Left lung (tissue), 10 donors: ENCODE measurements around the gene TCHP. TPM values are rescaled to one million over a fixed set of nuclear protein-coding genes. Genes with fewer than 3 reads are reported as not detected.

Experiments used
- ATAC-seq: fragments of 200-7000 bp; cut with Tn5 transposase; one replicate; pipeline ENCODE4 v1.9.1; 2020; ENCODE audit warnings: moderate library complexity
- DNase-seq, 4 donors: peaks; one replicate each; pipeline ENCODE4 v3.0.0-alpha.2; 2013 to 2020
- H3K27ac ChIP-seq, 2 donors: fragments of 200-600 bp; sonication (generic) in 1 of 2; one replicate each; pipeline versions ENCODE4 v1.5.0 to v1.8.0; 2020 to 2021
- H3K27me3 ChIP-seq, 2 donors: fragments of 200-600 bp; sonication (generic) in 1 of 2; one replicate each; pipeline versions ENCODE4 v1.5.0 to v1.8.0; 2020 to 2021
- H3K36me3 ChIP-seq, 2 donors: fragments of 200-600 bp; sonication (generic) in 1 of 2; one replicate each; pipeline versions ENCODE4 v1.5.0 to v1.8.0; 2020 to 2021
- H3K4me1 ChIP-seq, 2 donors: fragments of 200-600 bp; one replicate each; pipeline ENCODE4 v1.8.0; 2021
- H3K4me3 ChIP-seq, 2 donors: fragments of 200-600 bp; sonication (generic) in 1 of 2; one replicate each; pipeline versions ENCODE4 v1.5.0 to v1.8.0; 2020 to 2021; ENCODE audit warnings: mild to moderate bottlenecking in 1 of 2
- H3K9me3 ChIP-seq, 2 donors: fragments of 200-600 bp; sonication (generic) in 1 of 2; one replicate each; pipeline versions ENCODE4 v1.5.0 to v1.8.0; 2020 to 2021
- intact Hi-C, 2 donors: fragments of 100-400 bp; cut with DNase I; formaldehyde crosslinking; loops; one replicate each; pipeline versions ENCODE4 v1.11.2 to v1.14.2; 2022
- polyA plus RNA-seq, 6 donors: library from polyadenylated mRNA; unstranded; fragments of 120-200 nt; gene quantifications; one replicate each; pipeline ENCODE4 v1.2.1, GENCODE V29; 2013; ENCODE audit not compliant: insufficient read length in 6 of 6
- total RNA-seq, 2 donors: library from RNA; stranded (reverse); fragmentation: NEBNext Ultra II Directional; extraction: Animal tissue kit (Norgen Biotek cat#: 25700); gene quantifications; one replicate each; pipeline ENCODE4 v1.2.1, GENCODE V29; 2021
- TF ChIP-seq, protein P1 (sequence below), 2 donors: fragments of 200-600 bp; sonication (generic) in 1 of 2; IDR thresholded peaks; one replicate each; pipeline versions ENCODE4 v1.5.0 to v1.8.0; 2021; ENCODE audit warnings: antibody characterized with exemption in 2 of 2
- donor health status: DM: no; HTN: yes; CAD: no.
- donor health status: DM: no; HTN: no; CAD: no.

Gene TCHP
- total and polyA plus RNA-seq, 8 donors = 15.4 to 27.3 (median 23.9) TPM

DNA sequence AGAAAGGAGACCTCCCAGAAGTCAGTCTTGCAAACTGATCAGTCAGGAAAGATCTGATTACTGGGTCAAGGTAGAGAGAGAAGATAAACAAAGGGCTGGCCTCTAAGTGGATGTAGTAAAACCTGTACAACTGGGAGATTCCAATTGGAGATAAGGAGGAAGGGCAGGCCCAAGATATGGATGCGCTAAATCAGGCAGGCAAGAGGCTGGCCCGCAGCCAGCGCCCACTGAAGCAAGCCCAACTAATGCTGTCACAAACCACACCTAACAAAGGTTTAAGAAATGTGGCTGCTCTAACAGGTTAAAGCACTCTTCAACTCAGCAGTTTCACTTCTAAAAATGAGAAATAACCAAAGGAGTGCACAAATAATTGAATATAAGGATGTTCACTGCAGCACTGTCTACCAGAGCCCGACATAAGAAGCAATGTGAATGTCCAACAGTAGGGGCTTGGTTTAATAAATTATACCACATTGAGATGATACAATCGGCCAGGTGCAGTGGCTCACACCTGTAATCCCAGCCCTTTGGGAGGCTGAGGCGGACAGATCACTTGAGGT lies 24.4 kb upstream of the TCHP start:
- no peak overlapping the region for H3K4me3 ChIP-seq
- intact Hi-C loops = no loop called here
- DNase-seq (peak in 1 of 4 donors; percentile 57), ATAC-seq (no peak)
- no peaks in the 10 kb centered on the region for H3K9me3 ChIP-seq
- no peaks in the 10 kb centered on the region for H3K27me3 ChIP-seq
- peaks cover 7 to 65% of the 10 kb centered on the region in 2 donors for H3K4me1 ChIP-seq
- TF ChIP-seq, protein P1, sequence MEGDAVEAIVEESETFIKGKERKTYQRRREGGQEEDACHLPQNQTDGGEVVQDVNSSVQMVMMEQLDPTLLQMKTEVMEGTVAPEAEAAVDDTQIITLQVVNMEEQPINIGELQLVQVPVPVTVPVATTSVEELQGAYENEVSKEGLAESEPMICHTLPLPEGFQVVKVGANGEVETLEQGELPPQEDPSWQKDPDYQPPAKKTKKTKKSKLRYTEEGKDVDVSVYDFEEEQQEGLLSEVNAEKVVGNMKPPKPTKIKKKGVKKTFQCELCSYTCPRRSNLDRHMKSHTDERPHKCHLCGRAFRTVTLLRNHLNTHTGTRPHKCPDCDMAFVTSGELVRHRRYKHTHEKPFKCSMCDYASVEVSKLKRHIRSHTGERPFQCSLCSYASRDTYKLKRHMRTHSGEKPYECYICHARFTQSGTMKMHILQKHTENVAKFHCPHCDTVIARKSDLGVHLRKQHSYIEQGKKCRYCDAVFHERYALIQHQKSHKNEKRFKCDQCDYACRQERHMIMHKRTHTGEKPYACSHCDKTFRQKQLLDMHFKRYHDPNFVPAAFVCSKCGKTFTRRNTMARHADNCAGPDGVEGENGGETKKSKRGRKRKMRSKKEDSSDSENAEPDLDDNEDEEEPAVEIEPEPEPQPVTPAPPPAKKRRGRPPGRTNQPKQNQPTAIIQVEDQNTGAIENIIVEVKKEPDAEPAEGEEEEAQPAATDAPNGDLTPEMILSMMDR (IDR thresholded peaks at IDR 0.05) = no peak
- peaks cover 0 to 3% of the 10 kb centered on the region in 2 donors for H3K36me3 ChIP-seq
- no peak overlapping the region for H3K27ac ChIP-seq

DNA sequence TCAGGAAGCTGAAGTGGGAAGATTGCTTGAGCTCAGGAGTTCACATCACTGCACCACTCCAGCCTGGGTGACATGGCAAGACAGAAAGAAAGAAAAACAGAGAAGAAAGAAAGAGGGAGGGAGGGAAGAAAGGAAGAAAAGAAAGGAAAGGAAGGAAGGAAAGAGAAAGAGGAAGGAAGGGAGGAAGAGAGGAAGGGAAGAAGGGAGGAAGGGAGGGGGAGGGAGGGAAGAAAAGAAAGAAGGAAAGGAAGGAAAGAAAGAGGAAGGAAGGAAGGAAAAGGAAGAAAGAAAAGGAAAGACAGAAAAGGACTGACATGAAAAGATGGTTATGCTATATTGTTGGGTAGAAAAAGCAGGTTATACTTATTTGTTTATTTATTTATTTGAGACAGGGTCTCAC lies 23.7 kb upstream of the TCHP start:
- no peaks in the 10 kb centered on the region for H3K27me3 ChIP-seq
- intact Hi-C loops = no loop called here

DNA sequence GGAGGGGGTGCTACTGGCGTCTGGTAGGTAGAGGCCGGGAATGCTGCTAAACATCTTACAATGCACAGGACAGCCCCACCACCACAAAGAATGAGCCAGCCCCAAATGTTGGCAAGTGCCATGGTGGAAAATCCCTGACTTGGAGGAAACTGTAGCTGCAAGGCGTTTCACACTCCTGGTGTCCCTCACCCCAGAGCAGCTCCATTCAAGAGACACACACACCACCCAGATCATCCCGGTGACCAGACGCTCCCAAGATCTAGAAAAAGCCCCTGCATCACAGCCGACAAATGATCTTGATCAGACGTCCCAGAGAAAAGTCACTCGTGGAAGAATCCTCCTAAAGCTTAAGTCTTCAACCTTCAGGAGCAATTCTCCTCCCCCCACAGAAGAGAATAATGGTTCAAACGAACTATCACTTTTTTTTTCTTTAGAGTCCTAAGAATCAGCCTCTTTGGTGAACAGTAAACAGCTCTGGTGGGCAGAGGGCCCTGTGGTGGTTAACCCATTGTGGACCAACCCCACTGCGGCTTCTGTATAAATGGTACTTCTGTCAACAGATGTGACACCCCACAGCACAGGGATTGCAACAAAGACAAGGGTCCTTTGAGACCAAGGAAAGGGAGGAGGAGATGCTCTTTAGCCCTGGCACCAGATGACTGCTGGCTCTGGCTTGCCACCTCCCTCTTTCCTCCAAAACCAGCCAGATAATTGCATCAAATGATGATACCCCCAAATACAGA lies 22.4 kb upstream of the TCHP start:
- H3K4me1 ChIP-seq = peaks cover 7 to 54% of the 10 kb centered on the region in 2 donors
- no peak overlapping the region for H3K27ac ChIP-seq
- no peak for ATAC-seq
- H3K27me3 ChIP-seq = no peaks in the 10 kb centered on the region
- no peaks in the 10 kb centered on the region for H3K9me3 ChIP-seq
- no peak for DNase-seq
- no peaks in the 10 kb centered on the region for H3K36me3 ChIP-seq
- TF ChIP-seq, protein P1 (IDR thresholded peaks at IDR 0.05) = no peak
- intact Hi-C loops = no loop called here
- no peak overlapping the region for H3K4me3 ChIP-seq

More for the DNA sequence above, 23.7 kb upstream of the TCHP start:
- TF ChIP-seq, protein P1 (IDR thresholded peaks at IDR 0.05) = no peak
- Histone ChIP-seq H3K36me3 (peaks cover 0 to 3% of the 10 kb centered on the region in 2 donors), H3K4me3 (no peak overlapping the region), H3K9me3 (no peaks in the 10 kb centered on the region), H3K27ac (no peak overlapping the region), H3K4me1 (peaks cover 7 to 62% of the 10 kb centered on the region in 2 donors)
- ATAC-seq (no peak), DNase-seq (no peak)

DNA sequence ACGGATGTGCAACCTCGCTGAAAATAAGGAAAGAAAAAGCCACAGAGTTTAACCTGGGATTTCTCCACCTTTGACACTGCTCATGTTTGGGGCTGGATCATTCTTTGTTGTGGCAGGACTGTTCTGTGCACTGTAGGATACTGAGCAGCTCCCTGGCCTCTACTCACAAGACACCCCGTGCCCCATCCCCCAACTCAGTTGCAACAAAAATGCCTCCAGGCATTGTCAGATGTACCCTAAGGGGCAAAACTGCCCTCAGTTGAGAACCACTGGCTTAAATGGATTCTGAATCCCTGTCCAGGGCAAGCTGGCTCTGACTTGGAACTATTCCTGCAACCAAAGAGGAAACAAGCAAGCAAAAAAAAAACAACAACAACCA lies 21.8 kb upstream of the TCHP start:
- H3K27me3 ChIP-seq = no peaks in the 10 kb centered on the region
- no peaks in the 10 kb centered on the region for H3K36me3 ChIP-seq
- TF ChIP-seq, protein P1 (IDR thresholded peaks at IDR 0.05) = no peak
- H3K27ac ChIP-seq = no peak overlapping the region
- intact Hi-C loops = no loop called here
- peak overlapping the region in 1 of 2 donors; percentile 71 for H3K4me3 ChIP-seq
- H3K4me1 ChIP-seq = peaks cover 7 to 54% of the 10 kb centered on the region in 2 donors
- DNase-seq (no peak), ATAC-seq (no peak)
- H3K9me3 ChIP-seq = no peaks in the 10 kb centered on the region

DNA sequence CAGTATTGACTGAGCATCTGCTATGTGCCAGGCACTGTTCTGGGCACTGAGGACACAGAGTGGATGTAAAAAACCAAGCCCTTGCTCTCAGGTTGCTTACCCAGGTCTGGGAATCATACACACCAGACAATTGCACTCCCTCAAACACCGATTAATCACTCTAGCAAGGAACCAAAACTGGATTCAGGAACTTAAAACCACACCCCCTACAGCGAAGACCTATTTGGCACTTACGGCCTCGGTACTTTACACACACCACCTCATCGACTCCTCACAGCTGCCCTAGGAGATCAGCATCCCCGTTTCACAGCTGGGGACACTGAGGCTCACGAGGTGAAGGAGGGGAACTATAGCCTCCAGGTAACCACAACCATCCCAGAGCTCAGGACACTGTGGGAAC lies 21.3 kb upstream of the TCHP start:
- TF ChIP-seq, protein P1 (IDR thresholded peaks at IDR 0.05) = no peak
- H3K27ac ChIP-seq = no peak overlapping the region
- H3K4me1 ChIP-seq = peaks cover 7 to 54% of the 10 kb centered on the region in 2 donors
- H3K4me3 ChIP-seq = peak overlapping the region; percentile 53 to 71
- H3K36me3 ChIP-seq = no peaks in the 10 kb centered on the region
- H3K27me3 ChIP-seq = no peaks in the 10 kb centered on the region
- intact Hi-C loops = no loop called here
- no peaks in the 10 kb centered on the region for H3K9me3 ChIP-seq
- DNase-seq = no peak
- ATAC-seq = no peak
